SK-N-SH treated with all-trans-retinoic acid at 6 μM for 48 hours (cell line): ENCODE measurements around the gene SH3TC1.

Experiments used
- BACH2 ChIP-seq: fragments of 250-450 bp; sonication (Bioruptor Pico); IDR thresholded peaks from 2 replicates; pipeline ENCODE4 v1.9.0; 2021; ENCODE audit warnings: mild to moderate bottlenecking, borderline replicate concordance
- CREB5 ChIP-seq: fragments of 250-450 bp; sonication (Bioruptor Pico); IDR thresholded peaks from 2 replicates; pipeline ENCODE4 v1.5.1; 2020; ENCODE audit warnings: low read depth, mild to moderate bottlenecking, moderate library complexity
- ESRRG ChIP-seq: fragments of 250-450 bp; sonication (Bioruptor Pico); IDR thresholded peaks from 2 replicates; pipeline ENCODE4 v1.6.1; 2021; ENCODE audit warnings: mild to moderate bottlenecking
- PATZ1 ChIP-seq: fragments of 250-450 bp; sonication (Bioruptor Pico); IDR thresholded peaks from 2 replicates; pipeline ENCODE4 v1.8.0; 2020; ENCODE audit warnings: mild to moderate bottlenecking, moderate library complexity, borderline replicate concordance
- TCF4 ChIP-seq: fragments of 250-450 bp; sonication (Bioruptor Pico); IDR thresholded peaks from 2 replicates; pipeline ENCODE4 v1.8.0; 2021; ENCODE audit warnings: mild to moderate bottlenecking, moderate library complexity, borderline replicate concordance
- ZFP3 ChIP-seq: fragments of 250-450 bp; sonication (Bioruptor Pico); IDR thresholded peaks from 2 replicates; pipeline ENCODE4 v1.5.0; 2020; ENCODE audit warnings: mild to moderate bottlenecking, moderate library complexity
- ZNF8 ChIP-seq: fragments of 450-650 bp; formaldehyde crosslinking; IDR thresholded peaks from 2 replicates; pipeline ENCODE4 v1.5.0; 2020; ENCODE audit warnings: mild to moderate bottlenecking, moderate library complexity

GRCh38 chr4:8150152-8151090, 48.7 kb upstream of the SH3TC1 start:
- no peak for TF ChIP-seq TCF4 (CRISPR knock-in tag)
- TF ChIP-seq PATZ1 (CRISPR knock-in tag) = no peak
- TF ChIP-seq CREB5 (CRISPR knock-in tag) = no peak
- no peak for TF ChIP-seq ZFP3 (CRISPR knock-in tag)
- no peak for TF ChIP-seq ESRRG (CRISPR knock-in tag)
- TF ChIP-seq BACH2 = no peak
- TF ChIP-seq ZNF8 (CRISPR knock-in tag) = no peak
